ENCODE results near the gene GRIN1.

The GRIN1 gene

GRCh38 chr9:137141976-137142936 lies 3.3 kb downstream of the GRIN1 start:
- Histone ChIP-seq H3K27ac (ENCODE audit: low read depth, low read length) (no peak overlapping the region), H3K4me3 (ENCODE audit: low read depth in 1 of 2, low read length in 2 of 2) (no peak overlapping the region), H3K36me3 (ENCODE audit: control insufficient read depth in 1 of 2, insufficient read depth in 2 of 2, low read length in 2 of 2) (no peaks in the 10 kb centered on the region), H3K27me3 (ENCODE audit: control insufficient read depth in 1 of 2, insufficient read depth in 2 of 2, low read length in 2 of 2) (peaks cover 46 to 55% of the 10 kb centered on the region in 2 donors), H3K9ac (ENCODE audit: low read depth in 1 of 2, low read length in 2 of 2) (no peak overlapping the region), H3K4me1 (ENCODE audit: control insufficient read depth in 1 of 2, insufficient read depth in 2 of 2, low read length in 2 of 2) (peaks cover 0 to 3% of the 10 kb centered on the region in 2 donors), H3K9me3 (ENCODE audit: control insufficient read depth in 1 of 2, low read length in 2 of 2) (no peaks in the 10 kb centered on the region)

- no peak overlapping the region for H3K9ac ChIP-seq (ENCODE audit: low read depth in 1 of 2, low read length in 2 of 2)
- H3K4me3 ChIP-seq (ENCODE audit: low read depth in 1 of 2, low read length in 2 of 2) = no peak overlapping the region
- no peaks in the 10 kb centered on the region for H3K36me3 ChIP-seq (ENCODE audit: control insufficient read depth in 1 of 2, insufficient read depth in 2 of 2, low read length in 2 of 2)
- no peaks in the 10 kb centered on the region for H3K9me3 ChIP-seq (ENCODE audit: control insufficient read depth in 1 of 2, low read length in 2 of 2)
- peaks cover 0 to 3% of the 10 kb centered on the region in 2 donors for H3K4me1 ChIP-seq (ENCODE audit: control insufficient read depth in 1 of 2, insufficient read depth in 2 of 2, low read length in 2 of 2)
- H3K27ac ChIP-seq (ENCODE audit: low read depth, low read length) = no peak overlapping the region
- H3K27me3 ChIP-seq (ENCODE audit: control insufficient read depth in 1 of 2, insufficient read depth in 2 of 2, low read length in 2 of 2) = peaks cover 37 to 48% of the 10 kb centered on the region in 2 donors
Measured at GRCh38 chr9:137143459-137143858, 4.5 kb downstream of the GRIN1 start.

GRCh38 chr9:137145731-137146526 lies 7.0 kb downstream of the GRIN1 start:
- H3K9me3 ChIP-seq (ENCODE audit: control insufficient read depth in 1 of 2, low read length in 2 of 2) = no peaks in the 10 kb centered on the region
- no peak overlapping the region for H3K9ac ChIP-seq (ENCODE audit: low read depth in 1 of 2, low read length in 2 of 2)
- peaks cover 19 to 28% of the 10 kb centered on the region in 2 donors for H3K27me3 ChIP-seq (ENCODE audit: control insufficient read depth in 1 of 2, insufficient read depth in 2 of 2, low read length in 2 of 2)
- H3K36me3 ChIP-seq (ENCODE audit: control insufficient read depth in 1 of 2, insufficient read depth in 2 of 2, low read length in 2 of 2) = no peaks in the 10 kb centered on the region
- no peak overlapping the region for H3K27ac ChIP-seq (ENCODE audit: low read depth, low read length)
- H3K4me3 ChIP-seq (ENCODE audit: low read depth in 1 of 2, low read length in 2 of 2) = no peak overlapping the region
- H3K4me1 ChIP-seq (ENCODE audit: control insufficient read depth in 1 of 2, insufficient read depth in 2 of 2, low read length in 2 of 2) = peaks cover 3 to 6% of the 10 kb centered on the region in 2 donors

DNA sequence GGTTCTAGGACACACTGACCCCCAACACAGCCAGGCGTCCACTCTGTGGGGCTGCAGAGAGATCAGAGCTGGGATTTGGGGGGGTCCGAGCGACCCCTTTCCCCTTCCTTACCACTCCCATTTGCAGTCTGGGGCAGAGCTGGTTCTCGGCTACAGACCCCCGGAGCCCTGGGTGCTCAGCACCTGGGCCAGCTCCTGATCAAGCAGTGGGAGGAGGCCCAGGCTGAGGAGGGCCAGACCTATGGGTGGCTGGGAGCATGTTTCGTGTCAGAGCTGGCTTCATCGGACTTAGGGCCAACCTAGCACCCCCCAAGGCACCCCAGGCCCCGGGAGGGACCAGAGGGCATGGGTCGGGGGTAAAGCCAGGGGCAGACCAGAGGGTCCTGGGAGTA lies 7.6 kb downstream of the GRIN1 start:
- Histone ChIP-seq H3K9ac (ENCODE audit: low read depth in 1 of 2, low read length in 2 of 2) (no peak overlapping the region), H3K27ac (ENCODE audit: low read depth, low read length) (no peak overlapping the region), H3K4me3 (ENCODE audit: low read depth in 1 of 2, low read length in 2 of 2) (no peak overlapping the region), H3K9me3 (ENCODE audit: control insufficient read depth in 1 of 2, low read length in 2 of 2) (no peaks in the 10 kb centered on the region), H3K4me1 (ENCODE audit: control insufficient read depth in 1 of 2, insufficient read depth in 2 of 2, low read length in 2 of 2) (peaks cover 3 to 6% of the 10 kb centered on the region in 2 donors), H3K36me3 (ENCODE audit: control insufficient read depth in 1 of 2, insufficient read depth in 2 of 2, low read length in 2 of 2) (no peaks in the 10 kb centered on the region), H3K27me3 (ENCODE audit: control insufficient read depth in 1 of 2, insufficient read depth in 2 of 2, low read length in 2 of 2) (peaks cover 13 to 26% of the 10 kb centered on the region in 2 donors)

DNA sequence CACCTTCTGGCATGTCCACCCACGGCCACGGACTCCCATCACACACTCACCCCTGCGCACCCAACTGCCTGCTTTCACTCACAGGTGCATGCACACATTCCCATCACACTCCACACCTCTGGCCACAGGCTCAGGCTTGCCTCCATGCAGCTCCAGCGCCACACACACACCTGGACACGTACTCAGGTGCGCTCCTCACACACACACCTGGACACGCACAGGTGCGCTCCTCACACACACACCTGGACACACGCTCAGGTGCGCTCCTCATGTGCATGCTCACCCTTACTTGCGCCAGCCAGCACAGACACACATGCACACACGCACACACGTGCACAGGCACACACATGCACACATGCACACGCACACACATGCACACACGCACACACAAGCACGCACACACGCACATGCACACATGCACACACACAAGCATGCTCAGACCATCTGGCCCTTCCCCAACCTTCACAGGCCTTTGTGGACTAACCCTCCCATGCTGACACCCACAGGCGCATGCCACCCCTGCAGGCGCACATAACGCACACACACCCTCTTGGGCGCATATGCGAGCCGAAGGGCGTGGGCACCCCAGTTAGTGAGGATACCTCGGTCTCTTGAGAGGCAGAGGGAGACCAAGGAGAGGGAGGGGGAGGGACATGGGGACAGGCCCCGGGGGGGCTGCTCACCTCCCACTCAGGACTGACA lies 8.3 kb downstream of the GRIN1 start:
- Histone ChIP-seq H3K36me3 (ENCODE audit: control insufficient read depth in 1 of 2, insufficient read depth in 2 of 2, low read length in 2 of 2) (no peaks in the 10 kb centered on the region), H3K27ac (ENCODE audit: low read depth, low read length) (no peak overlapping the region), H3K4me1 (ENCODE audit: control insufficient read depth in 1 of 2, insufficient read depth in 2 of 2, low read length in 2 of 2) (peaks cover 3 to 6% of the 10 kb centered on the region in 2 donors), H3K9me3 (ENCODE audit: control insufficient read depth in 1 of 2, low read length in 2 of 2) (no peaks in the 10 kb centered on the region), H3K4me3 (ENCODE audit: low read depth in 1 of 2, low read length in 2 of 2) (no peak overlapping the region), H3K9ac (ENCODE audit: low read depth in 1 of 2, low read length in 2 of 2) (no peak overlapping the region), H3K27me3 (ENCODE audit: control insufficient read depth in 1 of 2, insufficient read depth in 2 of 2, low read length in 2 of 2) (peaks cover 6 to 20% of the 10 kb centered on the region in 2 donors)

- H3K27me3 ChIP-seq (ENCODE audit: control insufficient read depth in 1 of 2, insufficient read depth in 2 of 2, low read length in 2 of 2) = peaks cover 4 to 15% of the 10 kb centered on the region in 2 donors
- no peaks in the 10 kb centered on the region for H3K9me3 ChIP-seq (ENCODE audit: control insufficient read depth in 1 of 2, low read length in 2 of 2)
- H3K27ac ChIP-seq (ENCODE audit: low read depth, low read length) = no peak overlapping the region
- H3K4me1 ChIP-seq (ENCODE audit: control insufficient read depth in 1 of 2, insufficient read depth in 2 of 2, low read length in 2 of 2) = peaks cover 3 to 6% of the 10 kb centered on the region in 2 donors
- H3K9ac ChIP-seq (ENCODE audit: low read depth in 1 of 2, low read length in 2 of 2) = no peak overlapping the region
- no peaks in the 10 kb centered on the region for H3K36me3 ChIP-seq (ENCODE audit: control insufficient read depth in 1 of 2, insufficient read depth in 2 of 2, low read length in 2 of 2)
- H3K4me3 ChIP-seq (ENCODE audit: low read depth in 1 of 2, low read length in 2 of 2) = no peak overlapping the region
Measured at GRCh38 chr9:137147793-137148160, 8.8 kb downstream of the GRIN1 start.

DNA sequence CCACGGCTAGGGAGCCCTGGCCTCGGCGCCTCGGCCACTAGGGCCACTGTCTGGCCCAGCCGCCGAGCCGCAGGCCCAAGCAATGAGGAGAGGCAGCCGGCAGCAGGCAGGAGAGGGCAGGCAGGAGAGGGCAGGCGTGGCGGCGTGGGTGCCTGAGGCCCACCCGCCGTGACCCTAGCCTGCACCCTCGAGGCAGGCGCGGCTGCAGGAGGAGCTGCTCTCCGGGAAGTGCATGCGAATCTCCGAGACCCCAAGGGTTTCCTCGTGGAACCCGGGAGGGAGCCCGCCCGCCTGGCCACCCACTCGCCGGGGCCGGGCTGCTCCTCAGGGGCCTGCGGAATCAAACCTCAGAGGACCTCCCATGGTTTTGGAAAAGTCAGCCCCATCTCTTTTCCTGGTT lies 9.3 kb downstream of the GRIN1 start:
- Histone ChIP-seq H3K9ac (ENCODE audit: low read depth in 1 of 2, low read length in 2 of 2) (no peak overlapping the region), H3K36me3 (ENCODE audit: control insufficient read depth in 1 of 2, insufficient read depth in 2 of 2, low read length in 2 of 2) (no peaks in the 10 kb centered on the region), H3K4me1 (ENCODE audit: control insufficient read depth in 1 of 2, insufficient read depth in 2 of 2, low read length in 2 of 2) (peaks cover 3 to 6% of the 10 kb centered on the region in 2 donors), H3K27me3 (ENCODE audit: control insufficient read depth in 1 of 2, insufficient read depth in 2 of 2, low read length in 2 of 2) (peaks cover 4 to 13% of the 10 kb centered on the region in 2 donors), H3K27ac (ENCODE audit: low read depth, low read length) (no peak overlapping the region), H3K4me3 (ENCODE audit: low read depth in 1 of 2, low read length in 2 of 2) (no peak overlapping the region), H3K9me3 (ENCODE audit: control insufficient read depth in 1 of 2, low read length in 2 of 2) (no peaks in the 10 kb centered on the region)

DNA sequence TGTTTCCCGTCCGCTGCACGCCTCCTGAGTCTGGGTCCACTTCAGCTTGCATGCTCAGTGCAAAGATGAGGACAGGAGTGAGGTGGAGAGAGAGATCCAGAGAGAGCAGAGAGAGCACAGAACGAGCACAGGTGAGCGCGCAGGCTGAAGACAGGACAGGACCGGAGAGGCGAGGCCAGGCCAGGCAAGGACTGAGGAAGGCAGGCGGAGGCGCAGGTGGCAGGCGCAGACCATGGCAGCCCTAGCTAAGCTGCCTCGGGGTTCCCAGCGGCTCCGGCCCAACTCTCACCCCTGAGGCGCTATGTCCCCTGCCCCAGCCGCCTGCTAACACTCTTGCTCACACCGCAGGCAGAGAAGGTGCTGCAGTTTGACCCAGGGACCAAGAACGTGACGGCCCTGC lies 9.7 kb downstream of the GRIN1 start:
- no peak overlapping the region for H3K9ac ChIP-seq (ENCODE audit: low read depth in 1 of 2, low read length in 2 of 2)
- no peaks in the 10 kb centered on the region for H3K9me3 ChIP-seq (ENCODE audit: control insufficient read depth in 1 of 2, low read length in 2 of 2)
- H3K4me1 ChIP-seq (ENCODE audit: control insufficient read depth in 1 of 2, insufficient read depth in 2 of 2, low read length in 2 of 2) = peaks cover 3 to 6% of the 10 kb centered on the region in 2 donors
- H3K4me3 ChIP-seq (ENCODE audit: low read depth in 1 of 2, low read length in 2 of 2) = no peak overlapping the region
- H3K27ac ChIP-seq (ENCODE audit: low read depth, low read length) = no peak overlapping the region
- peaks cover 4 to 9% of the 10 kb centered on the region in 2 donors for H3K27me3 ChIP-seq (ENCODE audit: control insufficient read depth in 1 of 2, insufficient read depth in 2 of 2, low read length in 2 of 2)
- no peaks in the 10 kb centered on the region for H3K36me3 ChIP-seq (ENCODE audit: control insufficient read depth in 1 of 2, insufficient read depth in 2 of 2, low read length in 2 of 2)

DNA sequence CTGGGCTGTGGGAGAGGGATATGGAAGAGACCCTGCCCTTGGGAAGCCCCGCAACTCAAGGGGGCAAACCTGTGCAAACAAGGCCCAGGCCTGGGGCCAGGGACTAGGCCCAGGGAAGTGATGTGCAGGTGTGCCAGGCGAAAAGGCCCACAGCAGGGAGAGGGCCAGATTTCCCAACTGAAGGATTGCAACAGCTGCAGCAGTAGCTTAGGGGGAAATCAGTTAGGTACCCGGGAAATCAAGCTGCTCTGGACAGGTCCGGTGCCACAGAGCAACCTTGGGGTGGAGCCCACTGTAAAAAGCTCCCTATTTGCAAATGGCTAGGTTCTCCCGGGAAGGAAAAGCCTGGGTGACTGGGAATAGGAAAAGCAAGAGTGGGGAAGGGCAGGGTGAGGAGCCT lies 10.4 kb downstream of the GRIN1 start:
- no peaks in the 10 kb centered on the region for H3K36me3 ChIP-seq (ENCODE audit: control insufficient read depth in 1 of 2, insufficient read depth in 2 of 2, low read length in 2 of 2)
- peaks cover 3 to 6% of the 10 kb centered on the region in 2 donors for H3K4me1 ChIP-seq (ENCODE audit: control insufficient read depth in 1 of 2, insufficient read depth in 2 of 2, low read length in 2 of 2)
- H3K9ac ChIP-seq (ENCODE audit: low read depth in 1 of 2, low read length in 2 of 2) = no peak overlapping the region
- peaks cover 0 to 6% of the 10 kb centered on the region in 2 donors for H3K27me3 ChIP-seq (ENCODE audit: control insufficient read depth in 1 of 2, insufficient read depth in 2 of 2, low read length in 2 of 2)
- no peak overlapping the region for H3K27ac ChIP-seq (ENCODE audit: low read depth, low read length)
- no peak overlapping the region for H3K4me3 ChIP-seq (ENCODE audit: low read depth in 1 of 2, low read length in 2 of 2)
- H3K9me3 ChIP-seq (ENCODE audit: control insufficient read depth in 1 of 2, low read length in 2 of 2) = no peaks in the 10 kb centered on the region

All from duodenal mucosa (tissue), 2 donors.